HG02840 (cell line): ENCODE data around the gene BMP8B.

Source experiments
- ATAC-seq: cut with Tn5 transposase; IDR thresholded peaks from one replicate; pipeline ENCODE4 v1.9.1; 2021; ENCODE audit warnings: mild to moderate bottlenecking, moderate library complexity, moderate number of reproducible peaks; ENCODE audit not compliant: unreplicated experiment, low FRiP score

The BMP8B gene

DNA sequence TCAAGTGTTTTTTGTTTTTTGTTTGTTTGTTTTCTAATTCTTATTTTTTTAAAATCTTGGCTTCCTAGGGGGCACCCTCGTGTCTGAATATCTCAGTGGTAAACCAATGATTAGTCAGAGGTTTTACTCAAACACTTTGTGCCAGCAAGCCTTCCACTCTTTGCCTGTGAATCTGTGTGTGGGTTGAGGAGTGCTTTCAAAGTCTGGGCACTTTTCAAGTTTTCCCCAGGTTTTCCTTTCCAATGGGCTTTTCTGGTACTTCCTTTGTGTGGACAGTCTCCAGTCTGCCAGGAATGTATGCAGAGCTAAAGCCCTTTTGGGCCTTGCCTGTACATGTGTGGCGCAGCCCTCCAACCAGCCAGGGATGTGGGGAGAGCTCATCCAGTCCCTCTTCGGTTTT, 59.6 kb downstream of the BMP8B start:
- ATAC-seq = no peak

DNA sequence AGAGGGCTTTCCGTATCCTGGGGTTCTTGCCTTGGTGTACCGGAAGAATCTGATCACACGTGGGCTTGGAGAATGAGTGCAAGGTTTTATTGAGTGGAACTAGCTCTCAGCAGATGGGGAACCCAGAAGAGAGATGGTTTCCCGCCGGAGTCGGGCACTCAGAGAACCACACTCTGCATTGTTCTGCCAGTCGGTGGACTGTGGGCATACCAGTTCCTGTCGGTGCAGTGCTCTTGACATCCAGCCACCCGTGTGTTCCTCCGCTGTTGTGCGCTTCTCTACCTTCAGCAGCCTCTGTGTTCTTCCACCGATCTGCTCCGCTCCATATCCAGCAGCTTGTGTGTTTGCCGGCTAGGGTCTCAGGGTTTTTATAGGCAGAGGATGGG, 60.7 kb downstream of the BMP8B start:
- no peak for ATAC-seq

DNA sequence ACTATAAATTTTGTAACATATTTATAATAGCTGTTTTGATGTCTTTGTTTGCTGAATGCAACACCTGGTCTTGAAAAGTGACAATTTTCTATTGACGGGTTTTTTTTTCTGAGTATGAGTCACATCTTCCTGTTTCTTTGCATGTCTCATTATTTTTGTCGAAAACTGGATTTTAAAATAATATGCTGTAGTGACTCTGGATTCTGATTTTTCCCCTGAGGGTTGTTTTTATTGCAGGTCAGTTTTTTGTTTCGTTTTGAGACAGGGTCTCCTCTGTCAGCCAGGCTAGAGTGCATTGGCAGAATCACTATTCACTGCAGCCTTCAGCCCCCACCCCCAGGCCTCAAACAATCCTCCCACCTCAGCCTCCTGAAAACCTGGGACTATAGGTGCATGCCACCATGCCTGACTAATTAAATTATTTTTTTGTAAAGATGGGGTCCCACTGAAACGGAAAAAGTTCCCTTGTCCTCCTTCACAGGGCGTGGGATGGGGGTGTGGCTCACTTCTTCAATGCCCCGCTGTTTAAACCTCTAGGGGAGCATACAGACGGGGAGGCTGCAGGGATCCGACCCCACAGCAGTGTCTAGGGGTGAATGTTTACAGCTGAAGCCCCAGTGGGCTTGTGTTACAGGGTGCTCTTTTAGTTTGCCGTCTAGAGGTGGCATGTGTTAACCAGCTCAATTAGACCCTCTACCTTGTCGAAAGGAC, 61.3 kb downstream of the BMP8B start:
- no peak for ATAC-seq

DNA sequence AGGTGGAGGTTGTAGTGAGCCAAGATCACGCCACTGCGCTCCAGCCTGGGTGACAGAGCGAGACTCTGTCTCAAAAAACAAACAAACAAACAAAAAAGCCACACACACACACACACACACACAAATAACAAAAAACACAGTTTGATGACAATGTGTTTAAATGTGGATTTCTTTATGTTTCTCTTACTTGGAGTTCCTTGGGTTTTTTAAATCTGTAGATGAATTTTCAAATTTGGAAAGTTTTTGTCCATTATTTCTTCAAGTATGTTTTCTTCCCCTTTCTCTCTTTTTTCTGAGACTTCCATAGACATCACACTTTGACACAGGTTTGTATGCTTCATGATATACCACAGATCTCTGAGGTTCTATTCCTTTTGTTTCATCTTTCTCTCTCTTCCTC, 62.1 kb downstream of the BMP8B start:
- ATAC-seq = no peak

DNA sequence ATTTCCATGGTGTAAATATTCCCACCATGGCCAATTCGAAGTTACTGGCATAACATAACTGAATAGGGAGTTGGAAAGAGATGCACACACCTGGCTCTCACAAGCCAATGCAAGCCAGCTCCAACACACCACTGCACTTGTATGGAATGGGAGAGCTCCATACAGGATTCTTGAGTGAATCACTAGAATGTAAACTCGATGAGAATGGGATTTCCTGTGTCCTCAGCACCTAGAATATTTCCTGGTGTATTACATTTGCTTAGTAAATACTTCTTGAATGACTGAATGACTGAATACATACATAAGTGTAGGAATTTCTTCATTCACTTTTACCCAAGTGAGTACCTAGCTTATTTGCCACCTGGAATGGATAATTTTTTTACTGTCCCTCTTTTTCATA, 66.2 kb downstream of the BMP8B start:
- ATAC-seq = no peak

DNA sequence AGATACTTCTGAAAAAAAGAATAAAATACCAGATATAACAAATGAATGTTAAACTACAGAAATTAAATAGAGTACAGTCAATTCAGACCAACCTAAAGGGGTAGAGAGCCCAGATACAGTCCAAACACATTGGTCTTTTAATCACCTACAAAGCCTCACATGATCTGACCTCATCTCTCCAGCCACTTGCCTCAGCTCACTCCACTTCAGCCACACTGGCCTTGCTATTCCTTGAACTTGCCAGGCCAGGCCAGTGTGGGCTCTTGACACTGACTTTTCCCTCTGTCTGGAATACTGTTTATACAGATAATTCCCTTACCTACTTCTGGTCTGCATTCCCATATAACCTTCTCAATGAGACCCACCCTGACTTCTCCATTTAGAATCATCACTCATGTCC, 67.0 kb downstream of the BMP8B start:
- no peak for ATAC-seq

DNA sequence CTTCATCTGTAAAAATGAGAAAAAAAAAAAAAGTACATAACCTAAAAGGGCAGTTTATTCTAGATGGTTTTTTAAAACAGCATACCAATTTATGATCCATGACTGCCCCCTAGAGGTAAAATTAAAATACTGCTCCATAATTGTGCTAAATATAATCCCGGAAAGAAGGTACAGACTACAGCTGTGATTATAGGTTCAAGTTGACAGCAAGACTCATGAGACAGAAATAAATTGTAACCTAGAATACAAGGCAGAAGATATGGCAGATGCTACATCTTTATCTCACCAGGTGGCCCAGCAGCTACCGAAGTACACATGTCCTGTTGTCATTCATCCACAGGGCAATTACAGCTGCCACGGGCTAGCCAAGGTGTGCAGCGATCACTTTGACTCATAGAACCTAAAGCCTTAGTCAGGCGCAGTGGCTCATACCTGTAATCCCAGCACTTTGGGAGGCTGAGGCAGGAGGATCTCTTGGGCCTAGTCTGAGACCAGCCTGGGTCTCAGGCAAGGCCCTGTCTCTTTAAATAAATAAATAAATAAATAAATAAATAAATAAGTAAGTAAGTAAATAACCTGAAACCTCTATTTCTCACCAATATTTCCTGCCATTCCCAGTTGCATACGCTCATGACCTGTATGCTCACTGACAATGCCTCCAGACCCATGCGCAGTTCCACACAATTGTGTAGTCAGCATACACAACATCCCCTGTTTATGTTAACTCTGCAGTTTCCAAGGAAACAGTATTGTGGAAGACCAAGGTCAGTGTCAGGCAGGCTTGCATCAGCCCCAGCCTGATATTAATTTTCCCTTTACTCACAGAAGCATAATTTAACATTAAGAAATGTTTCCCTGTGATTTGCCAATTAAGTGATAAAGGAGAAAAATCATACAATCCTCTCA, 68.3 kb downstream of the BMP8B start:
- no peak for ATAC-seq

DNA sequence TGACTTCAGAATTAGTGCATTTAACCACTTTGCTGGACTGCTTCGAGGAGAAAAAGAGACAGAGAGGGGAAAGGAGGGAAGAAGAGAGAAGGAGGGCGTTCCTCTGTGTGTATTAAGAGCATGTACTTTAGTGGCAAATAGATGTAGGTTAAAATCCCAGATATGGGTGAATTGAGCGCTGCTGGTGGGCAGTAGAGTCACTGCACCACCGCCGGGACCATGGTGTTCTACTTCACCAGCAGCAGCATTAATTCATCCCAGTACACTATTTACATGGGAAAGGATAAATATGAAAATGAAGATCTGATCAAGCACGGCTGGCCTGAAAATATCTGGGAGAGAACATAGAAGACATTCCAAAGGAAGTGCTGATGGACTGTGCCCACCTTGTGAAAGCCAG, 70.9 kb downstream of the BMP8B start:
- ATAC-seq = no peak

DNA sequence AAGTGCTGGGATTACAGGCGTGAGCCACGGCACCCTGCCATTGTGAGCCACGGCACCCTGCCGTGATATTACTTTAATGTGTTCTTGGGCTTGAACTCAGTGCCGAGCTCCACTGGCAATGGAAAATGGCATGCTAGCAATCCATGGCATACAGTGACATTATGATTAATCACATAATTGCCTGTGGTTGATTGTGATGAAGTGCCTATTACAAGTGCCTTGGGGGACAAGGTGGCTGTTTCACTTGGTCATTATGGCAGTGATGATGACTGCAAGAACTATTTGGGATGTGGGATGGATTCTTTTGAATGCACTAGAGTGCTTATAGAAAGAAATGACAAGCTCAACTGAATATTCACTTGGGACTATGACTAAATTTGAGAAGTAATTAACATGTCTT, 75.1 kb downstream of the BMP8B start:
- no peak for ATAC-seq

DNA sequence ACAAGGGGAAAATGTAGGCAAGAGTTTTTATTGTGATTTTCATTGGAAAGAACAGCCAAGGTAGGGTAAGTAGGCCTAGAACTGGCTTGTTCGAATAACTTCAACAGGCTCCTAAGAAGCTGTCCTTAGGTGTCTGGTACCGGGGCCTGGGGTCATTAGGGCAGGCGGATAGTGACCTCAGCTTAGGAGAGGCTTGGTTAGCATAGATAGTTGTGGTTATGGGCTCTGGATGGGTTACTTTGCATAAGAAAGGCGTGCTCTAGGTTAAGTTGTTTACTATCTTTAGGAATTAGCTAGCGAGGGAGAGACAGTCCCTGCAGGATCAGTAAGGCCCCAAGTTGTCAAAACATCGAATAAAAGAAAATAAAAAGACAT, 76.7 kb downstream of the BMP8B start:
- ATAC-seq = no peak

DNA sequence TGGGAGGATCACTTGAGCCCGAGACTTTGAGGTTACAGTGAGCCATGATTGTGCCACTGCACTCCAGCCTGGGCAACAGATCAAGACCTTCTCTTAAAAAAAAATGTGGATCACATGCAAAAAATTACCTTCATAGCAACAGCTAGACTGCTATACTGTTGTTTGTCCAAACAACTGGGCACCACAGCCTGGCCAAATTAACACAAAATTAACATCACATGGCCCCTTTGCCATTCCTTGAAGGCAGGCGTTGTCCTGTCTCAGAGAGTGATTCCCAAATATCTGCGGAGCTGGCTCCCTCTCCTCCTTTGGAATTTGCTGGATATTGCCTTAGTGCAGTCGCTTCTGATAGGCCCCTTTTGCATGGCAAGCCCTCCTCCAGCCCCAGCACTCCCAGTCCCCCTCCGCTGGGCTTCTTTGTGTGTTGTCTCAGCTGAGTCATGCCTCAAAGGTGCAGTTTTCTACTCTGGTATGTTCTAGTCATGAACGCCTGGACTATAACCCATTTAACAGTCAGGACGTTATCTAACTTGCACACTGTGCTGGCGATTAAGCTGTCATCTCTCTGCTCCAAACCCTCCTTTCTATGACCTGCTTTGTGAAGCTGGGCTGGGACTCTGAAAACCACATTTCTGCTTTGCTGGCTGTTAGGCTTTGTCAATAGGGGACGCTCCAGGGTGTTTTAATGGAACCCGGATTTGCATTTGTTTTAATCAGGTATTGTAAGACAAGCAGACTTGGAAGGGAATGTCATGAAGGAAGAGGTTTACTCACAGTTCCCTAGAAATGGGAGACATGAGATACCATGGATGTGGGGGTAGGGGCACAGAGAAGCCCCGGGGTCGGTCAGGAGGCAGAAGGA, 77.3 kb downstream of the BMP8B start:
- no peak for ATAC-seq

DNA sequence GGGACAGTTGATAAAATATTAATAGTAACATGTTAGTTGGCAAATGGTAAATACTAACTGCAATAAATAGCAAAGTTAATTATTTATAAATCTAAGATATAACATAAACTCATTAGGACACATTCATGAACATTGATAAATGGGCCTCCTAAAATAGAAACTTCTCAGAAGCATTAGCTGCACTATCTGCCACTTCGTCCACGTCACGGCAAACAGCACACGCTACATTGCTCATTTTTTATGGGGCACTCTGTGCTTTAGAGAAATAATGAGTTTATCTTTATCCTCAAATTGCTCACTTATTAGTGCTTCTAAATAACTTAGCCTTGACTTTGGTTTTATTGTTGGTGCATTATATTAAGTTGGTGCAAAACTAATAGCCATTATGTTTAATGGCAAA, 81.2 kb downstream of the BMP8B start:
- no peak for ATAC-seq
